Measurements from ENCODE around the gene DTD2.

Gene DTD2

DNA sequence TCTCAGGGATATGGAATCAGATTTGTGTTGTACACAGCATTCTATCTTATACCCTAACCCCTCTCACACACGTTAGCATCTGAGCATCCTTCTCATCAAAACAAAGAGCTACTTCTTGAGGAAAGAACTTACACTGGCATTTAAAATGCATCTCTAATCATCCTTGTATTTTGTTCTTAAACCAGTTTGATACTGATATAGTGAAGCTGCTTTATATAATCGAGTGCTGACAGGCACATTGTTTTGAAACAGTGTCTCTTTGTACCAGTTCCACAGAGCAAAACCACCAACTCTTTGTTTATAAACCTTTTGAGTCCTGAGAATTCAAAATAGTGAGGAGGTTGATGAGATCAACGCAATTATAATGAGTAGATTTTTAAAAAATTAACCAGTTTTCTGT, 21.7 kb upstream of the DTD2 start:
- no peaks in the 10 kb centered on the region for H3K9me3 ChIP-seq (ENCODE audit: control insufficient read depth, insufficient read depth, low read depth, low read length)
- H3K27ac ChIP-seq (ENCODE audit: extremely low read depth, low read depth, low read length), result no peak overlapping the region
- CTCF ChIA-PET, result no interaction called here
- TF ChIP-seq KLF9 (tag by site-specific recombination; IDR thresholded peaks at IDR 0.05; ENCODE audit: low read depth) (no peak), ZNF621 (tag by site-specific recombination; IDR thresholded peaks at IDR 0.05) (no peak), GFI1B (tag by site-specific recombination; IDR thresholded peaks at IDR 0.05) (no peak)
- TF ChIP-seq, protein P1, sequence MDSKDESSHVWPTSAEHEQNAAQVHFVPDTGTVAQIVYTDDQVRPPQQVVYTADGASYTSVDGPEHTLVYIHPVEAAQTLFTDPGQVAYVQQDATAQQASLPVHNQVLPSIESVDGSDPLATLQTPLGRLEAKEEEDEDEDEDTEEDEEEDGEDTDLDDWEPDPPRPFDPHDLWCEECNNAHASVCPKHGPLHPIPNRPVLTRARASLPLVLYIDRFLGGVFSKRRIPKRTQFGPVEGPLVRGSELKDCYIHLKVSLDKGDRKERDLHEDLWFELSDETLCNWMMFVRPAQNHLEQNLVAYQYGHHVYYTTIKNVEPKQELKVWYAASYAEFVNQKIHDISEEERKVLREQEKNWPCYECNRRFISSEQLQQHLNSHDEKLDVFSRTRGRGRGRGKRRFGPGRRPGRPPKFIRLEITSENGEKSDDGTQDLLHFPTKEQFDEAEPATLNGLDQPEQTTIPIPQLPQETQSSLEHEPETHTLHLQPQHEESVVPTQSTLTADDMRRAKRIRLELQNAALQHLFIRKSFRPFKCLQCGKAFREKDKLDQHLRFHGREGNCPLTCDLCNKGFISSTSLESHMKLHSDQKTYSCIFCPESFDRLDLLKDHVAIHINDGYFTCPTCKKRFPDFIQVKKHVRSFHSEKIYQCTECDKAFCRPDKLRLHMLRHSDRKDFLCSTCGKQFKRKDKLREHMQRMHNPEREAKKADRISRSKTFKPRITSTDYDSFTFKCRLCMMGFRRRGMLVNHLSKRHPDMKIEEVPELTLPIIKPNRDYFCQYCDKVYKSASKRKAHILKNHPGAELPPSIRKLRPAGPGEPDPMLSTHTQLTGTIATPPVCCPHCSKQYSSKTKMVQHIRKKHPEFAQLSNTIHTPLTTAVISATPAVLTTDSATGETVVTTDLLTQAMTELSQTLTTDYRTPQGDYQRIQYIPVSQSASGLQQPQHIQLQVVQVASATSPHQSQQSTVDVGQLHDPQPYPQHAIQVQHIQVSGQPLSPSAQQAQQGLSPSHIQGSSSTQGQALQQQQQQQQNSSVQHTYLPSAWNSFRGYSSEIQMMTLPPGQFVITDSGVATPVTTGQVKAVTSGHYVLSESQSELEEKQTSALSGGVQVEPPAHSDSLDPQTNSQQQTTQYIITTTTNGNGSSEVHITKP (tag by site-specific recombination; IDR thresholded peaks at IDR 0.05), result no peak
- H3K4me3 ChIP-seq (ENCODE audit: low read depth, low read length), result no peak overlapping the region
- no peaks in the 10 kb centered on the region for H3K4me1 ChIP-seq (ENCODE audit: control insufficient read depth, insufficient read depth, low read length)
- POLR2A ChIA-PET, result no interaction called here
- H3K36me3 ChIP-seq (ENCODE audit: control insufficient read depth in 2 of 2, insufficient read depth in 1 of 2, low read length in 2 of 2), result no peaks in the 10 kb centered on the region

GRCh38 chr14:31477248-31477647, 19.9 kb upstream of the DTD2 start:
- H3K4me1 ChIP-seq (ENCODE audit: control insufficient read depth, insufficient read depth, low read length), result no peaks in the 10 kb centered on the region

DNA sequence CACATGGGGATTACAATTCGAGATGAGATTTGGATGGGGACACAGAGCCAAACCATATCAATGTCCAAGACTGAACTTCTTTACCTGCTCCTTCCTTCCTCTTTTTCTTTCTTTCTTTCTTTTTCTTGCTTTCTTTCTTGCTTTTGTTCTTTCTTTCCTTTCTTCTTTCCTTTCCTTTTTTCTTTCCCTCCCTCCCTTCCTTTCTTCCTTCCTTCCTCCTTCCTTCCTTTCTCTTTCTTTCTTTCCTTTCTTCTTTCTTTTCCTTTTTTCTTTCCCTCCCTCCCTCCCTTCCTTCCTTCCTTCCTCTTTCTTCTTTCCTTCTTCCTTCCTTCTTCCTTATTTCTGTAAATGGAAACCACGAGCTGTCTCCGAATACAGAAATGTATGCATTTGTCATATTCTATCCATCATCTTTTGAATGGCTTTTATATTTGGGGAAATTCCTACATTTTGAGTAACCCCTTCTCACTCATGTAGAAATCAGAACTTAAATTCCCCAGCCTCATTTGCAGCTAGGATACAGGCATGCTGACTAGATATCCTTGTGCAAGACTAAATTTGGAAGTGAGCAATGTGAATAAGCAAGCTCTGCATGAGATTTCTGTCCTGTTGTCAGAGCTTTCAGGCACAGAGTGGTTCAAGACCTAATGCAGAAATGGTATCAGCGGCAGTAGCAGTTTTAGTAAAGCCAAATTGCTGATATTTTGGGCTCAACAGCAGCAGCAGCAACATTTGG, 19.0 kb upstream of the DTD2 start:
- ChIA-PET POLR2A (no interaction called here), CTCF (no interaction called here)
- H3K36me3 ChIP-seq (ENCODE audit: control insufficient read depth in 2 of 2, insufficient read depth in 1 of 2, low read length in 2 of 2), result no peaks in the 10 kb centered on the region
- H3K4me3 ChIP-seq (ENCODE audit: low read depth, low read length), result no peak overlapping the region
- H3K27ac ChIP-seq (ENCODE audit: extremely low read depth, low read depth, low read length), result no peak overlapping the region
- H3K9me3 ChIP-seq (ENCODE audit: control insufficient read depth, insufficient read depth, low read depth, low read length), result no peaks in the 10 kb centered on the region
- H3K4me1 ChIP-seq (ENCODE audit: control insufficient read depth, insufficient read depth, low read length), result no peaks in the 10 kb centered on the region
- TF ChIP-seq PRDM1 (tag by site-specific recombination; IDR thresholded peaks at IDR 0.05), result peak; percentile 43; the same call in 1 of the 2 replicates
- TF ChIP-seq ZEB2 (tag by site-specific recombination; IDR thresholded peaks at IDR 0.05), result no peak
- TF ChIP-seq, protein P2, sequence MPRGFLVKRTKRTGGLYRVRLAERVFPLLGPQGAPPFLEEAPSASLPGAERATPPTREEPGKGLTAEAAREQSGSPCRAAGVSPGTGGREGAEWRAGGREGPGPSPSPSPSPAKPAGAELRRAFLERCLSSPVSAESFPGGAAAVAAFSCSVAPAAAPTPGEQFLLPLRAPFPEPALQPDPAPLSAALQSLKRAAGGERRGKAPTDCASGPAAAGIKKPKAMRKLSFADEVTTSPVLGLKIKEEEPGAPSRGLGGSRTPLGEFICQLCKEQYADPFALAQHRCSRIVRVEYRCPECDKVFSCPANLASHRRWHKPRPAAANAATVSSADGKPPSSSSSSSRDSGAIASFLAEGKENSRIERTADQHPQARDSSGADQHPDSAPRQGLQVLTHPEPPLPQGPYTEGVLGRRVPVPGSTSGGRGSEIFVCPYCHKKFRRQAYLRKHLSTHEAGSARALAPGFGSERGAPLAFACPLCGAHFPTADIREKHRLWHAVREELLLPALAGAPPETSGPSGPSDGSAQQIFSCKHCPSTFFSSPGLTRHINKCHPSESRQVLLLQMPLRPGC (tag by site-specific recombination; IDR thresholded peaks at IDR 0.05), result no peak
- TF ChIP-seq ZNF366 (tag by site-specific recombination; conservative IDR thresholded peaks at IDR 0.05), result peak; percentile 78
- TF ChIP-seq ZNF560 (tag by site-specific recombination; IDR thresholded peaks at IDR 0.05; ENCODE audit: borderline replicate concordance), result no peak

More at GRCh38 chr14:31477248-31477647, 19.9 kb upstream of the DTD2 start:
- Histone ChIP-seq H3K27ac (ENCODE audit: extremely low read depth, low read depth, low read length) (no peak overlapping the region), H3K4me3 (ENCODE audit: low read depth, low read length) (no peak overlapping the region), H3K36me3 (ENCODE audit: control insufficient read depth in 2 of 2, insufficient read depth in 1 of 2, low read length in 2 of 2) (no peaks in the 10 kb centered on the region), H3K9me3 (ENCODE audit: control insufficient read depth, insufficient read depth, low read depth, low read length) (no peaks in the 10 kb centered on the region)
- TF ChIP-seq WT1 (tag by site-specific recombination; IDR thresholded peaks at IDR 0.05) (no peak), HOXD13 (CRISPR knock-in tag; IDR thresholded peaks at IDR 0.05; ENCODE audit: borderline replicate concordance) (no peak), GFI1B (tag by site-specific recombination; IDR thresholded peaks at IDR 0.05) (no peak), ZNF19 (tag by site-specific recombination; IDR thresholded peaks at IDR 0.05; ENCODE audit: low read depth) (no peak), GLIS2 (tag by site-specific recombination; IDR thresholded peaks at IDR 0.05) (no peak), GLI2 (tag by site-specific recombination; IDR thresholded peaks at IDR 0.05; ENCODE audit: borderline replicate concordance, low read depth) (no peak), ZNF146 (tag by site-specific recombination; IDR thresholded peaks at IDR 0.05) (no peak), ZNF433 (tag by site-specific recombination; IDR thresholded peaks at IDR 0.05; ENCODE audit: low read depth) (no peak), ZNF610 (tag by site-specific recombination; IDR thresholded peaks at IDR 0.05; ENCODE audit: borderline replicate concordance) (no peak)
- TF ChIP-seq, protein P3, sequence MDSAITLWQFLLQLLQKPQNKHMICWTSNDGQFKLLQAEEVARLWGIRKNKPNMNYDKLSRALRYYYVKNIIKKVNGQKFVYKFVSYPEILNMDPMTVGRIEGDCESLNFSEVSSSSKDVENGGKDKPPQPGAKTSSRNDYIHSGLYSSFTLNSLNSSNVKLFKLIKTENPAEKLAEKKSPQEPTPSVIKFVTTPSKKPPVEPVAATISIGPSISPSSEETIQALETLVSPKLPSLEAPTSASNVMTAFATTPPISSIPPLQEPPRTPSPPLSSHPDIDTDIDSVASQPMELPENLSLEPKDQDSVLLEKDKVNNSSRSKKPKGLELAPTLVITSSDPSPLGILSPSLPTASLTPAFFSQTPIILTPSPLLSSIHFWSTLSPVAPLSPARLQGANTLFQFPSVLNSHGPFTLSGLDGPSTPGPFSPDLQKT (IDR thresholded peaks at IDR 0.05; ENCODE audit: borderline replicate concordance, low read depth, low read length), result no peak
- ChIA-PET POLR2A (no interaction called here), CTCF (no interaction called here)
